Measurements from ENCODE around the gene TC2N.
"Not testable (repeated sequence)": the region's sequence is repeated elsewhere in the genome, so short reads cannot be mapped to it uniquely, and the experiment has no call there.

The TC2N gene

DNA sequence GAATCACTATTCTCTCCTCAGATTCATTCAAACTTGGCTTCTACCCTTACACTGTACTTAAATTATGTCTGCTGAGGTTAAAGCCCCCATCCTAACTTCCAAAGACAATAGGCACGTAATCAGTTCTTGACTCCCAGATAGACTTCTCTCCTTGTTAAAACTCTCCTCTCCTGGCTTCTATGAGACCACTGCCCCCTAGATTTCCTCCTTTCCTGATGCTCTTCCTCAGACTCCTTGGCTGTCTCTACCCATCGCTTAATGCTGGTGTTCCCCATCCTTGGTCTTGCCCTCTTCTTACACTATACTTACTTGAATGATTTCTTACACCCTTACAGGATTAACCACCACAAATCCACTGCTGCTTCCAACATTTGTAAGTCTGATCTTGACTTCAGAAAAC is 32.8 kb downstream of the TC2N start:
- DNase-seq (ENCODE audit: low spot score), result no peak

DNA sequence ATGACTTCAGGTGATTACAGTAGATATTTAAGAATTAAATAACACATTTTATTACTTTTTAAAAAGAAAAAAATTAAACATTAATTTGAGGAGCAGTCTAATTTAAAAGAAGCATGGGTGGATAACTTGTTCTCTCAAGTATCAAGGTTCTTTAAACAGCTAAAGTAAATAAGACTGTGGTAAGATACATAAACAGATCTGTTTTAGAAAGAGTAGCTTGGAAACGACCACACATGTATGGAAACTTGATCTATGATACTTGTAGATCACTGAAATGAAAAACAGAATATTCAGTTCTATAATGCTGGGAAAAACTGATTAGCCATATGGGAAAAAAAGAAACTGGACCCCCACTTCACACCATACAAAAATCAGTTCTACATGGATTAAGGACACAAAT is 36.0 kb downstream of the TC2N start:
- no peak for DNase-seq (ENCODE audit: low spot score)

DNA sequence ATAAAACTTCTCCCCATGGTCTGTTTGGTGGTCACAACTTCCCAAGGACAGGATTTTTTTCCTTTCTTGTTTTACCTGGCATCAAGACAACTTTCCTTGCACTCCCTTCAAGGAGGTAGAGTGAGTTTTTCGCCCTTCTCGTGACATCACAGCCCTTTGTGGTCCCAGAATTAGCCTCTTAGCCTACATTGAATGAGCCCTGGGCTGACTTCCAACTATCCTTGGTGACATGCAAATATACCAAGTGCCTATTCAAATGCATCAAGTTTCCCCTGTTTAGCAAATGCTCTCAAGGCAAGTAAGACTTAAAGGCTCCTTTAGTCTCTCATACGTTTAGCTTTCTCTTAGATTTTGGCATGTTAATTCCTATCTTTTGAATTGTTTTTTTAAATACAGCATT is 36.6 kb downstream of the TC2N start:
- DNase-seq (ENCODE audit: low spot score), result no peak

DNA sequence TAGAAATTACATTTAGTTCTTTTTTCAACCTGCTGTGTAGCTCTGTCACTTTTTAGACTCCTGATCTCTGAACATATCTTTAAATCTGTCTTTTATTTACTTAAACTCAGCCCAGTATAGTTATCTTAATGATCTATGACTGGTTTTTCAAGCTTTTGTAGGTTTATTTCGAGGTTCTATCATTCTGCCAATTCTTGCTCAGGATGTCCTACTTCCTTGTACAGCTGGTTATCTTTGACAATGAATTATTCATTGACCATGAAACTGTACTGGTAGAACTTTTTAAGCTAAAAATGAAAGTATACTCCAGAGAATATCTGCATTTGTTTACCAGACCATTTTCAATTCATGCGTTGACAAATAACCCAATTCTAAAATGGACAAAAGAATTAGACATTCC is 37.8 kb downstream of the TC2N start:
- no peak for DNase-seq (ENCODE audit: low spot score)

DNA sequence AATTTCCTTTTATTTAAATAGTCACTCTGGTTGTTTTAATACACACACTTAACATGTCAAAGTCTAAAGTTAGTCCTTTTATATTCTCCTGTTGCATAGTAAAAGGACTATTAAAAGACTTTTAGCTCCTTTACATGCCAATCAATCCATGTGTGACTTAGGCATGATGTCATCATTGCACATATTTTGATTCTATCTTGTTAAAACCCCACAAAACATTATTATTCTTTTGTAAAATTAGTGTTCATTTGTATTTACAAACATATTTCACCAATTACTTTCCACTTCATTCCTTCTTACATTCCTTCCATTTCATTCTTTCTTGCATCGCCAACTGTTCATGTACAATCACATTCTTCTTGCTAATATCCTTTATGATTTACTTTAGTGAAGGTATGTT is 39.6 kb downstream of the TC2N start:
- DNase-seq (ENCODE audit: low spot score), result no peak

DNA sequence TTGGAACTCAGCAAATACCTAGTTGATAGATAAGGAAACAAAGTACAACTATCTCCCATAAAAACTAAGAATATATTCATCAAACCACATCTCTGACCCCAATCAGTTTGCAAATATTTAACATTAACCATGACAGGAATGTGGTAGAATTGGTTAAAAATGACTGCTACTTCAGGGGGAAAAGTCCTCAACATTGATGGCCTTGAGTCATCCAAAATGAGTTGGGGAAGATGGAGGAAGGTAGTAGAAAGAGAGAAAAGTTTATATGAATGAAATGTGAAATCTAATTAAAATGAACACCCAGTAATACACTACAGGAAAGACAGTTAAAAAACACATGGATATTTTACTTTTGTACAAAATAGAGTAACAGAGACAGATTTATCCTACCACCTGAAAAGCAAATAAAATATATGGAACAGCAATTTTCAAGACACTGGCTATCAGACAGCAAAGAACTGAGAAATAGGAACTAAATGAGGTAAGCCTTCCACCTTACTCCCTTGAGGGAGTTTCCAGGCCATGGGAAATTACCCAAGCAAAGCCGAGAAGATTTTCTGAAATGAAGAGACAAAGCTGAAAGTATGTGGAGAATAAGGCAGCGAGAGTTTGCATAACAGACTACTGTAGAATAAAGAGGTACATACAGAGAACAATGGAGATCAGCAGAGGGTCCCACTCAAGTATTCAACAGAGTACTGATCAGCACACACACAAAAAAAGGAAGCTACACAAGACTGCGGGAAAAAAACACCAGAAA is 49.6 kb downstream of the TC2N start:
- no peak for DNase-seq (ENCODE audit: low spot score)

DNA sequence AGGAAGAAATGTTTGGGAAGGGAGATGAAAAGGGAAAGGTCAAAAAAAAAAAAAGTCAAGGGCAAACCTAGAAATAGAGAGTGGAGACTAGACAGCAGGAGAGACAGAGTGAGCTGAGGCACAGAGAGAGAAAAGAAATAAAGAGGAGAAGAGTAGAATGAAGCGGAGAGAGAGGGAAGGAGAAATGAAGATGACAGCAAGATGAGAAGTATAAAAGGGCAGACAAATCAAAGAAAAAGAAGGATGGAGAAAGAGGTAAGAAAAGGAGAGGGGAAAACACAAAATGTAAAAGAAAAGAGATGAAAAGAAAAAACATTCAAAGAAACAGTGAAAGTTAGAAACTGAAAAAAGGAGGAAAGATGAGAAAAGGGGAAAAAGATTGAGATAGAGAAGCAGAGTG is 53.0 kb downstream of the TC2N start:
- DNase-seq (ENCODE audit: low spot score), result no peak

DNA sequence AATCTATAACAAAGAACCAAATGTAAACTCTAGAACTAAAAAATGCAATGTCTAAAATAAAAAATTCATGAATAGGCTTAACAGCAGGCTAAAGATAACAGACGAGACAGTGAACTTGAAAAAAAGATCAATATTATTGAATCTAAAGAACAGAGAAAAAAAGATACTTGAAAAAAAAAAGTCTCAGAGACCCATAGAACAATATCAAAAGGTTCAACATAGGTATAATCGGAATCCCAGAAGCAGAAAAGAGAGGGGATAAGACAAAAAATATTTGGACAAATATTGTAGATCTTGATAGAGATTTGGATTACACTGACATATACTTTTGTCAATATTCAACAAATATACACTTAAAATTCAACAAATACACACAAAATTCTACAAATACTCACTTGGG is 56.6 kb downstream of the TC2N start:
- no peak for DNase-seq (ENCODE audit: low spot score)

DNA sequence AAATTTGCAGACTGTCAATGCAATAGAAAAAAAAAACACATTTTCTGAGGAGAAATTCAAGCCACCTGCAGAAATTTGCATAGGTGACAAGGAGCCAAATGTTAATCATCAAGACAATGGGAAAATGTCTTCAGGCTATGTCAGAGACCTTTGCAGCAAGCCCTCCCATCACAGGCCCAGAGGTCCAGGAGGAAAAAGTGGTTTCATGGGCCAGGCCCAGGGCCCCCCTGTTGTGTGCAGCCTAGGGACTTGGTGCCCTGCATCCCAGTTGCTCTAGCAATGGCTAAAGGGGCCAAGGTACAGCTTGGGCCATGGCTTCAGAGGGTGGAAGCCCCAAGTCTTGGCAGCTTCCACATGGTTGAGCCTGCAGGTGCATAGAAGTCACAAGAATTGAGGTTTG is 60.6 kb downstream of the TC2N start:
- no peak for DNase-seq (ENCODE audit: low spot score)

DNA sequence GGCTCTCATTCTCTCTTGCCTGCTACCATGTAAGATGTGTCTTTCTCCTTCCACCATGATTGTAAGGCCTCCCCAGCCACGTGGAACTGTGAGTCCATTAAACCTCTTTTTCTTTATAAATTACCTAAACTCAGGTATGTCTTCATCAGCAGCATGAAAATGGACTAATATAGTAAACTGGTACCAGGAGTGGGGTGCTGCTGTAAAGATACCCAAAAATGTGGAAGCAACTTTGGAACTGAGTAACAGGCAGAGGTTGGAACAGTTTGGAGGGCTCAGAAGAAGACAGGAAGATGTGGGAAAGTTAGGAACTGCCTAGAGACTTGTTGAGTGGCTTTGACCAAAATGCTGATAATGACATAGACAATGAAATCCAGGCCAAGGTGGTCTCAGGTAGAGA is 61.2 kb downstream of the TC2N start:
- DNase-seq (ENCODE audit: low spot score), result not testable (repeated sequence)

DNA sequence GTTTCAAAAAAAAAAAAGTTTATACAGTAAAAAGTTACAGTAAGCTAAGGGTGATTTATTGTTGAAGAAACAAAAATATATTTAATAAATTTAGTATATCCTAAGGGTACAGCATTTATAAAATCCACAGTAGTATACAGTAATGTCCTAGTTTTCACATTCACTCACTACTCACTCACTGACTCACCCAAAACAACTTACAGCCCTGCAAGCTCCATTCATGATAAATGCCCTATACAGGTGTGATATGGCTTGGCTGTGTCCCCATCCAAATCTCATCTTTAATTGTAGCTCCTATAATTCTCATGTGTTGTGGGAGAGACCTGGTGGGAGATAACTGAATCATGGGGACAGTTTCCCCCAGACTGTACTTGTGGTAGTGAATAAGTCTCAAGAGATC is 61.7 kb downstream of the TC2N start:
- no peak for DNase-seq (ENCODE audit: low spot score)

DNA sequence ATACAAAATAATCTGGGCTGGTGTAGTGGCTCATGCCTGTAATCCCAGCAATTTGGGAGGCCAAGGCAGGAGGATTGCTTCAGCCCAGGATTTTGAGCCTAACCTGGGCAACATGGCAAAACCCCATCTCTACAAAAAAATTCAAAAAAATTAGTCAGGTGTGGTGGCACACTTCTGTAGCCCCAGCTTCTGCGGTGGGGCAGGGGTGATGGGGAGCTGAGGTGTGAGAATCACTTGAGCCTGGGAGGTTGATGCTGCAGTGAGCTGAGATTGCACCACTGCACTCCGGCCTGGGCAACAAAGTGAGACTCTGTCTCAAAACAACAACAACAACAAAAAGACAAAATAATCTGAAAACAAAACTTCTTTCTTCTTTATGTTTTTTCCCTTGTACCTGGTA is 66.0 kb downstream of the TC2N start:
- DNase-seq (ENCODE audit: low spot score), result no peak

DNA sequence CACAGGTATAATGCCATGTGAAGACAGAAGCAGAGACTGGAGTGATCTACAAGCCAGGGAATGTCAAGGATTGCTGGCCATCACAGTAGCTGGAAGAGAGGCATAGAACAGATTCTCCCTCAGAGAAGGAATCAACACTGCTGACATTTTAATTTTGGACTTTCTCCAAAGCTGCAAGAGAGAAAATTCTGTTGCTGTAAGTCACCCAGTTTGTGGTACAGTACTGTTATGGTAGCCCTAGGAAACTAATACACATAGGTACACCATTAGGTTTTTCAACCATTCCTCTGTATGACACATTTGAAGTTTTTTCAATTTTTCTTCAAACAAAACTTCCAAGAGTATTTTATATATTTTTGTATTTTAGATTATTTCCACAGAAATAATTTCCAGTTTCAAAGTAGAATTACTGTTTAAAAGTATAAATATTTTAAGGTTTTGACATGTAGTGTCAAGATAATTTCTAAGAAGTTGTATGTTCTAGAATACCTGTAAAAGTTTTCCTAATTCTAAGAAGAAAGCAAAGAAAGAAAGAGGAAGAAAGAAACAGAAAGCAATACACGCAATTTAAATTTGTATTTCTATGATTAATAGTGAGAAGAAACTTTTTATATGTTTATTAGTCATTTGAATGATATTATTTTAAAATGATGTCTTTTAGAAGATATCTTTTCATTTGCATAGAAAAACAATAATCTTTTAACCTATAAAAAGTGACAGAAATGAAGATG is 70.6 kb downstream of the TC2N start:
- no peak for DNase-seq (ENCODE audit: low spot score)

DNA sequence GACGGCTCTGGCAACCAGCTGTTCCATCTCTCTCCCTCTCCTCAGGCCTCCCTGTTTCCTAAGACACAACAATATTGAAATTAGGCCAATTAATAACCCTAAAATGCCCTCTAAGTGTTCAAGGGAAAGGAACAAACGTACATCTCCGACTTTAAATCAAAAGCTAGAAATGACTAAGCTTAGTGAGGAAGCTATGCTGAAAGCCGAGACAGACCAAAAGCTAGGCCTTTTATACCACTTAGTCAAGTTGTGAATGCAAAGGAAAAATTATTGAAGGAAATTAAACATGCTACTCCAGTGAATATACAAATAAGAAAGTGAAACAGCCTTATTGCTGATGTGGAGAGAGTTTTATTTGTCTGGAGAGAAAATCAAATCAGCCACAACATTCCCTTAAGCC is 73.6 kb downstream of the TC2N start:
- no peak for DNase-seq (ENCODE audit: low spot score)

DNA sequence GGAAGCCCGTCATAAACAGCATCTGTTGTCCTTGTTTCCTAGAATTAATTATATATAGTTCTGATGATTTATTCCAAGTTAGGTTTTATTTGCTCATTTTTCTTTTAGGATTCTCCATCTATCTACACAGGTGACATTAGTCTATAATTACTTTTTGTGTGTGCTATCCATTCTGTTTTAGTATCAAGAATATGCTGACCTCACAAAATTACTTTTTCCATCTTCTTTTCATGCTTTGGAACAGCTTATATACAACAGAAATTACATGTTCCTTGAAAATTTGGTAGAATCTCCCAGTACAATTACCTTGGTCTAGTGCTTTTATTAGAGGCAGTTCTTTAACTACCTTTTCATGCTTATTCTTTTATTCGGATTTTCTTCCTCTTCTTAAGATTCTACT is 81.1 kb downstream of the TC2N start:
- no peak for DNase-seq (ENCODE audit: low spot score)

DNA sequence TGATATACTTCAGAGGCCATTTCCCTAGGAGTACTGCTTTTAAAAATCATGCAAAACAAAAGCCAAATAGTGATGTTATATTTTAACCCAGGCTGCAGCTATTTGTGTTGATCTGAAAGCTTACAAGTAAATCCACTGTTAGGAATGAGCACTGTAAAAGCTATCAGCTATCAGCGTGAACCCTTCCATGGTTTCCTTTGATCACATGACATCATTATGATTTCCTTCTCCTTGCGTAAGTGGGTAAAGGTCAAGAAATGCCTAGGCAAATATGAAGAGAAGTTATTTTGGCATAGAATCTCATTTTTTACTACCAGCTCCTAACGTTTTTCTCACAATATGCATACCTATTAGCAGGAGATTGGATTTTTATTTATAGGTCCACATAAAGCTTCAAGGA is 86.9 kb downstream of the TC2N start:
- DNase-seq (ENCODE audit: low spot score), result peak; percentile 17

DNA sequence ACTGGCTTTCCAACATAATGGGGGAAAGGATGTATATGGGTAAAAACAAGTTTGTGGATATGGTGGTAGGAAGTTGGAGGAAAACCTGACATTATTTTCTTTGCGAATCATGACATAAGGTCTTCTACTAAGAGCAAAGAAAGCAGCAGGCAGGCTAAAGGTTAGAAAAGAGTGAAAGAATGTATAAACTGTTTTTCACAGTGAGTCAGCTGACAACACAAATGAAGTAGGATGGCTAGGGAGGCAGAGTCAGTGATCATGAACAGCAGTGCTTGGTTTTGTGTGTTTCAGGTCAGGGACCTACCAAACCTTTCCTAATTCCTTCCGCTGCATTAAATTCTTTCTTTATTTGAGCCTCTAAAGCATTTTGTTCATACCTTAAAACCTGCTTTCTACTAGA is 89.1 kb downstream of the TC2N start:
- no peak for DNase-seq (ENCODE audit: low spot score)

DNA sequence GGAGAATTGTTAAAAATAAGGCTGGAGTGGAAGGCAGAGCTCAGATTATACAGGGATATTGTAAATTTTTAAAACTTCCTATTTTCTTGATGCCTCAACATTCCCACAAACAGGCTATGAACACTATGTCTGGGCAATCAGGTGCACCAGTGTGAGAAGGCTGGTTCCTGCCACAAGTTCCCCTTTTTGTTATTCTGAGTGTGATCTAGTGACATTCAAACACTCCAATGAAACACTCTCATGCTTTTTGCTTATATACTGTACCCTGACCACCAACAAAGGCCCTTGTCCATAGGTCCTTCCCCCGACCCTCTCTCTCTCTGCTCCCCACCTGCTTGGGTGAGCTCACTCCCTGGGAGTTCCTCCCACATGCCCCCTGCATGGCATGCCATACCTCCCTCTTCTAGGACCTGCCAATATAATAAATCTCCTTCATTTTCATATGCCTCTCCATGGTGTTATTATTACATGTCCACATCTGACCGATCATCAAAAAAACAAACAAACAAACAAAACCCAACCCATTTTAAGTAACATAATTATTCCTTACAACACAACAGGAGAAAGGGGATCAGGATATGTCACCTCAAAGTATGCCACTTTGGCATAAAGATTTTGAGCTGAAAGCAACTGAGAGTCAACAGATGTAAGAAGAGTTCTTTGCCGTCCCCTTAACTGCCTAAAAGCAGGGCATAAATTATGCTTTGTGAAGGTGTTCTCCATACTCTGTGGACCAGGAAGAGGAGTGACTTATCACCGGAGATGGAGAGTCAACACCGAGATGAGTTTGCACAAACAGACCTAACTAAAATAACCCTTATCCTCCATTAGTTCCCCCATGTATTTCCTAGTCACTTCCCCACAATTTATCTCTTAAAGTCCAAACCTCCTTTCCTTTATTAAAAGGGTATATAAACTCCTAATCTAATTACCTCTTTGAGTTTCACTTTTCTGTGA is 92.9 kb downstream of the TC2N start:
- DNase-seq (ENCODE audit: low spot score), result no peak

DNA sequence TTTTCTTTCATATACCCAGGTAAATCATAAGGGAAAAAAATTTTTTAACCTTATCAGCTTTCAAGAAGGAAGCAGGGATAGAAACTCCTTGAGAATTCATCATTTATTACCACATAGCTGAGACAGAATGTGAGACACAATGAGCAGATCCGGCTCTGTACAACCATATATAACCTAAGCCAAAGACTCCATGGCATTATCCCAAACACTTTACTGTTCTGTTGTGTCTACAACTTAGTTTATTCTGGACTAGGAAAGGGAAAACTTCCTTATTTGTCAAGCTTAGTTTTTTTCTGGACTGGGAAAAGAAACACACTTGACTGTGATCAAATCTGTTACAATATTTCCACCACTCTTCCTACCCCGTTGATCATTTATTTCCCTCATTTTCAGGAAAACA is 97.2 kb downstream of the TC2N start:
- no peak for DNase-seq (ENCODE audit: low spot score)

DNA sequence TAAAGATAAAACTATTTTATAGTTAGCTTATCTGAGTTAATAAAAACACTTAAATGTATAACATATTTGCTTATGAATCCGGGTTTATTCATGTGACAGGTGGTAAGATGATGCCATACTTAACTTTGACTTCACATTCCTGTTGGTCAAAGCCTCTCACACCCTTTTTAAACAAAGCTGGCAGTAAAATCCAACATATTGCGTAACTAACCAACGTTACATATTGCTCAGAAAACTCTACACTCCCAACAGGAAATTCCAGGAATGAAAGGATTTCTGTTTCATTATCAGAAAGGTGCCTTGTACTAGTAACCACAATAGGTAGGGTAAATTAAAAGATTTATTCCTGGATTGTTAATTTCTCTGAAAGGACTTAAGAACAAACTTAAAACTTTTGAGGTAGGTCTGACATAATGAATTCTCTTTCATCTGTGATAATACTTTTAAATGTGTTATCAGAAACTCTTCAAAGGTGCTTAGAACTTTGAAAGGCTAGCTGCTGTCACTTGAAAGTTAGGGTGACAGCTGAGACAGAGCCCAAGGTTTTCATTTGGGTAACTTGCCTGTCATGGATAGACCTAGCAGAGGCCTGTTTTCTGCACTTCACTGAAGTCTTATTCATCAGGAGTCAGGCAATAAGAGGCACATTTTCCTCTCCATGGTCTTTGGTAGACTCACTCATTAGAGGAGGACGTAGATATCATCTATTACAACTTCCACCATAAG is 111.6 kb downstream of the TC2N start:
- DNase-seq (ENCODE audit: low spot score), result no peak

DNA sequence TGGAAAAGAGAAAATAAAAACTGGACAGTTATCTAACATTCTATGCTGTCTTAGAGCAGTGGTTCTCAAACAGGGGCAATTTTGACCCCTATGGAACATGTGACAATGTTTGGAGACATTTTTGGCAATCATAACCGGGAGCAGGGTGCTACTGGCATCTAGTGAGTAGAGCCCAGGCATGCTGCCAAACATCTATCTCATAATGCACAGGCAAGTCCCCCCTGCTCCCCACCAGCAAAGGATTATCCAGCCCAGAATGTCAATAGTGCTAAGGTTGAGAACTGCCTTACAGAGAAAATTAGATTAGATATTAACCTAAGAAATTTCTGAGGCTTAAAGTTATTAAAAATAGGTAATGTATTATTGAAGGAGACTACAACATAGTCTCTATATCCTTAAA is 112.5 kb downstream of the TC2N start:
- no peak for DNase-seq (ENCODE audit: low spot score)

DNA sequence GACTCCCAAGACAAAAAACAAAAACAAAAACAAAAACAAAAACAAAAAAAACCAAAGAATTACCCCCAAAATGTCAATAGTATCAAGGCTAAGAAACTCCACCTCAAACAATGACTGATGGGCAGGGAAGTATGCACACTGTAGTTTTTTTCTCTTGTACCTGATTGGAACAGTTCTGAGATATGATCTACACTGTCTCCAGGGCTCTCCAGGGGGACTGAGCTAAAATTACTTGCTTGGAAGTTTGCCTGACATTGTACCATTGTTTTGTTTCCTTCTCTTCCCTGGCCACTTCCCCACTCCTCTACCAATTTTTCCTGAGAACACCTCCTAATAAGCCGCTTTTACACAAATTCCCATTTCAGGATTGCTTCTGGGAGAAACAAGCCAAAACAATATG is 113.2 kb downstream of the TC2N start:
- no peak for DNase-seq (ENCODE audit: low spot score)

Measured in HuH-7.5 (cell line).